Retinal pigment epithelial cell (primary cell): ENCODE results near the gene ECE1.
"Not testable (repeated sequence)": the region's sequence is repeated elsewhere in the genome, so short reads cannot be mapped to it uniquely, and the experiment has no call there.

ENCODE experiments used
- DNase-seq: peaks from one replicate; pipeline ENCODE4 v3.0.0-alpha.2; 2010; ENCODE audit warnings: low read depth
- H3K4me3 ChIP-seq: 2 replicates; pipeline ENCODE4 v1.5.1; 2011; ENCODE audit warnings: mild to moderate bottlenecking, low read length, control low read depth, moderate library complexity
- TF ChIP-seq, protein P1 (sequence below): conservative IDR thresholded peaks from 2 replicates; pipeline ENCODE4 v1.5.1; 2011; ENCODE audit warnings: low read depth, low read length, control low read depth, inconsistent platforms

The ECE1 gene

DNA sequence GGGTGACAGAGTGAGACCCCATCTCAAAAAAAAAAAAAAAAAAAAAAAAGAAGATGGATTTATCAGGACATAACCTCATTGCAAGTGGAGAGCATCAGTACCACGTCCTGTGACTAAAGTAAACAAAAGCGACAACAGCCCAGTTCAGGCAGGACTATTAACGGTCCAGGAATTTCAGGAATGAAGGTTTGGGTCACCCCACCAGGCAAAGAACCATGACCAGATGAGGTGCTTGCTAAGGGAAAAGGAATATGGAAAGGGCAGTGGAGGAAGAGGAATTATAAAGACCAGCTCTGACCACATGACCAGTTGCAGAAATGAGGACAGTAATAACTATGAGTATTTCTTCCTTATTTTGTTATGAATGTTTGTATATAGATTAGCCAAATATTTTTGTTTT lies 78.1 kb downstream of the ECE1 start:
- TF ChIP-seq, protein P1, sequence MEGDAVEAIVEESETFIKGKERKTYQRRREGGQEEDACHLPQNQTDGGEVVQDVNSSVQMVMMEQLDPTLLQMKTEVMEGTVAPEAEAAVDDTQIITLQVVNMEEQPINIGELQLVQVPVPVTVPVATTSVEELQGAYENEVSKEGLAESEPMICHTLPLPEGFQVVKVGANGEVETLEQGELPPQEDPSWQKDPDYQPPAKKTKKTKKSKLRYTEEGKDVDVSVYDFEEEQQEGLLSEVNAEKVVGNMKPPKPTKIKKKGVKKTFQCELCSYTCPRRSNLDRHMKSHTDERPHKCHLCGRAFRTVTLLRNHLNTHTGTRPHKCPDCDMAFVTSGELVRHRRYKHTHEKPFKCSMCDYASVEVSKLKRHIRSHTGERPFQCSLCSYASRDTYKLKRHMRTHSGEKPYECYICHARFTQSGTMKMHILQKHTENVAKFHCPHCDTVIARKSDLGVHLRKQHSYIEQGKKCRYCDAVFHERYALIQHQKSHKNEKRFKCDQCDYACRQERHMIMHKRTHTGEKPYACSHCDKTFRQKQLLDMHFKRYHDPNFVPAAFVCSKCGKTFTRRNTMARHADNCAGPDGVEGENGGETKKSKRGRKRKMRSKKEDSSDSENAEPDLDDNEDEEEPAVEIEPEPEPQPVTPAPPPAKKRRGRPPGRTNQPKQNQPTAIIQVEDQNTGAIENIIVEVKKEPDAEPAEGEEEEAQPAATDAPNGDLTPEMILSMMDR: no peak
- H3K4me3 ChIP-seq: no peak overlapping the region
- no peak for DNase-seq

DNA sequence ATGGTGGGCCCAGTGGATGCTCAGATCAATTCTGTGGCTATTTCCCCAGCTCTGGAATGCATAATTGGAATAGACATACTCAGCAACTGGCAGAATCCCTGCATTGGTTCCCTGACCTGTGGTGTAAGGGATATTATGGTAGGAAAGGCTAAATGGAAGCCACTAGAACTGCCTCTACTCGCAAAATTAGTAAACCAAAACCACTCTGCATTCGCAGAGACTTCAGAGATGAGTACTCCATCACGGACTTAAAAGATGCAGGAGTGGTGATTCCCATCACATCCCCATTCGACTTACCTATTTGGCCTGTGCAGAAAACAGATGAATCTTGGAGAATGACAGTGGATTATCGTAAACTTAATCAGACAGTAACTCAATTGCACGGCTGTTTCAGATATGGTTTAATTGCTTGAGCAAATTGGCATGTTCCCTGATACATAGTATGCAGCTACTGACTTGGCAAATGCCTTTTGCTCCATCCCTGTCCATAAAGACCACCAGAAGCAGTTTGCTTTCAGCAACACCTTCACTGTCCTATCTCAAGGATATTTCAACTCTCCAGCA lies 82.0 kb downstream of the ECE1 start:
- H3K4me3 ChIP-seq, DNase-seq: not testable (repeated sequence)

DNA sequence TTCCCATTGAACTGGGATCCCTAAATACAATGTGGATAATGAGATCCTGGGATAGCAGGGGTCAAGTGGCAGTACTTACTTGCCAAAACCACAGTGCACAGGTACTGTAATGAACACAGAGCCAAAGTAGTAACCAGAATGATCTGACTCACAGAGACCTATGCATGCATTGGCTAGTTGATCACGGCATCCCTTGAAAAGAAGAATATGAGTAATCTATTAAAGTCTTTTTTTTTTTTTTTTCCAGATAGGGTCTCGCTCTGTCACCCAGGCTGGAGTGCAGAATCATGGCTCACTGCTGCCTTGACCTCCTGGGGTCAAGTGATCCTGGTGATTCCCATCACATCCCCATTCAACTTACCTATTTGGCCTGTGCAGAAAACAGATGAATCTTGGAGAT lies 84.1 kb downstream of the ECE1 start:
- no peak for DNase-seq
- TF ChIP-seq, protein P1: no peak

DNA sequence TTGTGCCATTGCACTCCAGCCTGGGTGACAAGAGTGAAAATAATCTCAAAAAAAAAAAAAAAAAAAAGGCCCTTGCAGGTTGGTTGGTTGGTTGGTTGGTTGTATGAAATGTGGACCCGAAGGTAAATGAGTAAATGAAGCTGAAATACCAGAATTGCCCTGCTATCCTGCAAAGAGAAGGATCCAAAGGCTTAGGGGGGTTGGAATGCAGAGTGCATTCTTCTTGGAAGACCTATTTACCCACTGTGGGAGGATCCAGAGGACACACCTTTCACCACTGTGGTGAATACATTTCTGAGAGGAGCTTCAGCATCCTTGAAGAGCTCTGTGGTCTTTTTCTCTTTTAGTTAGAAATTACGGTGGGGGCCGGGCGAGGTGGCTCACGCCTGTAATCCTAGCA lies 84.8 kb downstream of the ECE1 start:
- DNase-seq: no peak
- TF ChIP-seq, protein P1: no peak
- no peak overlapping the region for H3K4me3 ChIP-seq

More for the DNA sequence above, 84.1 kb downstream of the ECE1 start:
- no peak overlapping the region for H3K4me3 ChIP-seq

DNA sequence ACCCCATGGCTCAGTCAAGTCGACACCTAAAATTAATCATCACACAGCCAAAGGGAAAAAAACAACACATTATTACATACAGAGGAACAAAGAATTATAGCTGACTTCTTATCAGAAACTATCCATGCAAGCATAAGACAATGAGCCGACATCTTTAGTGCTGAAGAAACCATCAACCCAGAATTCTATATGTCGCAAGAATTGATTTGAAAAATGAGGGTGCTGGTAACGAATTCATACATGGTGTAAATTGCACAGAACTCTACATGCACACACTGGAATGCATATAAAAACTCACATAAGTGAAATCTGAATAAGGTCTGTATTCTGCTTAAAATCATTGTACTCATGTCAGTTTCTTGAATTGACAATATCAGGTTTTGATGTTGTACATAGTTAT lies 88.6 kb downstream of the ECE1 start:
- TF ChIP-seq, protein P1: no peak
- DNase-seq: no peak
- H3K4me3 ChIP-seq: no peak overlapping the region

DNA sequence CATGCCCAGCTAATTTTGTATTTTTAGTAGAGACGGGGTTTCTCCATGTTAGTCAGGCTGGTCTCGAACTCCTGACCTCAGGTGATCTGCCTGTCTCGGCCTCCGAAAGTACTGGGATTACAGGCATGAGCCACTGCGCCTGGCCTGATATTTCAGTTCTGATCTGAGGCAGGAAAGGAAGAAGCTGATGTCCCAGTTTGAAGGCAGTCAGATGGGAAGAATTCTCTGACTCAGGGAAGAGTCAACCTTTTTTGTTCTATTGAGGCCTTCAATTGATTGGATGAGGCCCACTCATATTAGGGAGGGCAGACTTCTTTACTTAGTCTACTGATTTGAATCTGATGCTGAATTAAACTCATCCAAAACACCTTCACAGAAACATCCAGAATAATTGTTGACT lies 89.0 kb downstream of the ECE1 start:
- not testable (repeated sequence) for DNase-seq, H3K4me3 ChIP-seq

DNA sequence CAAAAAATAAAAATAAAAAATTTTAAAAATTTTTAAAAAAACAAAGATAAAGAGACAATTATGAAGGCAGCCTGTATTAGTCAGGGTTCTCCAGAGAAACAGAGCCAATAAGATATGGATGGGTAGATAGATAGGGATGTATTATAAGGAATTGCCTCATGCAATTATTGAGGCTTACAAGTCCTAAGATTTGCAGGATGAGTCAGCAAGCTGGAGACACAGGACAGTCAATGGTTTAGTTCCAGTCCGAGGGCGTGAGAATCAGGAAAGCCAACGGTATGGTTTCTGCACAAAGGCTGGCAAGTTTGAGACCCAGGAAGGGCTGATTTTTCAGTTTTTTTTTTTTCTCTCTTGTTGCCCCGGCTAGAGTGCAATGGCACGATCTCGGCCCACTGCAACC lies 89.5 kb downstream of the ECE1 start:
- no peak overlapping the region for H3K4me3 ChIP-seq
- no peak for DNase-seq
- TF ChIP-seq, protein P1: no peak

DNA sequence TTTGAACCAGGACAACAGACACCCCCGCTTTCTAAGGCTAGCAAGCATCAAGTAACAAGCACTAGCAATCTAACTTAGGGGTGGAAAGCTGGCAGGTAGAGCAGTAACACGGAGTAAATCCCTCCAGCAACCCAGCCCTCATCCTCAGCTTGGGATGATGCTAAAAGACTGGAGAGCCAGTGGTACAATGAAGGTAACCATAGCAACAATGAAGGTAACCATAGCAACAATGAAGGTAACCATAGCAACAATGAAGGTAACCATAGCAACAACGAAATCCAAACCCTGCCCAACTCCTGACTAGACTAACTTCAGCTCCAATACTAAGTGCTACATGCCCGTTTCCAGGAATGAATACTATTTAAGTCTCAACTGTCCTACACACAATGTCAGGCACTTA lies 91.3 kb downstream of the ECE1 start:
- H3K4me3 ChIP-seq: no peak overlapping the region
- DNase-seq: no peak
- TF ChIP-seq, protein P1: no peak
